ENCODE results near the gene TEAD3.

Gene TEAD3

DNA sequence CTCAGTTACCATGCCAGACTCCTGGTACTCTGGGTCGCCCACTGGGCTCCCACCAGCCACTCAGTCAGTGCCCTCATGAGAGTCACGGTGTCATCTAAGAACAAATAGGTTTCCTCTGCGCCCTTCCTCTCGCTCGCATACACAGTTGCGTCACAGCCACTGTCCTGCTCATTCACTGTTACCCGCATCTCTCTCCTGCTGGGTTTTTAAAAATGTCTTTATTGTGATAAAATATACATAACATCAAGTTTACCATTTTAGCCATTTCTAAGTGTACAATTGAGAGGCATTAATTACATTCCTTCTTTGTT is 4.0 kb downstream of the TEAD3 start:
- no peaks in the 10 kb centered on the region for H3K79me2 ChIP-seq (ENCODE audit: insufficient read depth, low read depth)
- H3K4me2 ChIP-seq: no peak overlapping the region
- no peak overlapping the region for H3K27ac ChIP-seq
- no peaks in the 10 kb centered on the region for H3K36me3 ChIP-seq (ENCODE audit: insufficient read depth)
- H3K4me3 ChIP-seq (IDR thresholded peaks at IDR 0.05; ENCODE audit: insufficient read depth, low read depth, low read length): no peak overlapping the region
- no peak overlapping the region for H3K9ac ChIP-seq
- no peak overlapping the region for H2AFZ ChIP-seq (ENCODE audit: low read depth)
- H3K27me3 ChIP-seq (ENCODE audit: insufficient read depth, low read depth): no peaks in the 10 kb centered on the region
- no peak for TF ChIP-seq CTCF (conservative IDR thresholded peaks at IDR 0.05; ENCODE audit: low read depth, low read length)
- H3K4me1 ChIP-seq (ENCODE audit: low read depth, poor library complexity, severe bottlenecking): peaks cover 13% of the 10 kb centered on the region
- H4K20me1 ChIP-seq (ENCODE audit: insufficient read depth): no peaks in the 10 kb centered on the region

- no peak overlapping the region for H2AFZ ChIP-seq (ENCODE audit: low read depth)
- H3K4me1 ChIP-seq (ENCODE audit: low read depth, poor library complexity, severe bottlenecking): peaks cover 13% of the 10 kb centered on the region
Observed at GRCh38 chr6:35492258-35492973, 4.5 kb downstream of the TEAD3 start.

DNA sequence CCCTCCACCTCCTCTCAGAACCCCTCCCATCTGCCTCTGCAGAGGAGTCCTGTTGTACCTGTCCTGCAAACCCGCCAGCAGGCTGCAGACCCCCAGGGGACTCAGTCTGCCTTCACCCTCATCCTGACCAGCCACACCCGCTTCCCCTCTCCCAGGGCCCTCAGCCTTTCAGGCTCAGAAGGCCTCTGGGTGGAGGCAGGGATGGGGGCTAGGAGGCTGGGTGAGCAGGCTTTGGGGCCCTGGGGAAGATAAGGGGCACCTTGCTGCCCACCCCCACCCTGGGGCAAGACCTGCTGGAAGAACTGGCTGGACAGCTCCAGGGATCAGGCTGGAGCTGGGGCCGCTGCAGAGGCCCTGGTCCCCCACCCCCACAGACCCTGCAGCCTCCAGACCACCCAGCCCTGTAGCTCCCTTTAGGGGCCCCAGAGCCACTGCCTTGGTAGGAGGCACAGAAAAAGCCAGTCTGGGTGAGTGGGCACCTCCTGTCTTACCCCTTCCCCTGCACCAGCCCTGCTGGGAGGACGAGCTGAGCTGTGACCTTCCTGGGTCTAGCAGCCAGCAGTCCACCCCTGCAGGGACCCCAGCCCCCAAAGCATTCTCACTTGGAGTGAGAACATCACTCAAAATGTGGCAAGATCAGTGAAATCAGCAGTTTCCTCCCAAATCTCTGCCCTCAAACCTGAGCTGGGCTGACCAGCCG is 5.2 kb downstream of the TEAD3 start:
- TF ChIP-seq CTCF (conservative IDR thresholded peaks at IDR 0.05; ENCODE audit: low read depth, low read length): no peak
- no peaks in the 10 kb centered on the region for H4K20me1 ChIP-seq (ENCODE audit: insufficient read depth)
- H3K27me3 ChIP-seq (ENCODE audit: insufficient read depth, low read depth): no peaks in the 10 kb centered on the region
- H3K4me2 ChIP-seq: no peak overlapping the region
- no peaks in the 10 kb centered on the region for H3K79me2 ChIP-seq (ENCODE audit: insufficient read depth, low read depth)
- no peak overlapping the region for H3K4me3 ChIP-seq (IDR thresholded peaks at IDR 0.05; ENCODE audit: insufficient read depth, low read depth, low read length)
- no peak overlapping the region for H3K9ac ChIP-seq
- H2AFZ ChIP-seq (ENCODE audit: low read depth): no peak overlapping the region
- peaks cover 13% of the 10 kb centered on the region for H3K4me1 ChIP-seq (ENCODE audit: low read depth, poor library complexity, severe bottlenecking)
- H3K27ac ChIP-seq: no peak overlapping the region
- no peaks in the 10 kb centered on the region for H3K36me3 ChIP-seq (ENCODE audit: insufficient read depth)

More at GRCh38 chr6:35492258-35492973, 4.5 kb downstream of the TEAD3 start:
- Histone ChIP-seq H3K27ac (no peak overlapping the region), H3K4me3 (IDR thresholded peaks at IDR 0.05; ENCODE audit: insufficient read depth, low read depth, low read length) (no peak overlapping the region), H3K79me2 (ENCODE audit: insufficient read depth, low read depth) (no peaks in the 10 kb centered on the region), H3K9ac (no peak overlapping the region), H3K36me3 (ENCODE audit: insufficient read depth) (no peaks in the 10 kb centered on the region), H3K4me2 (no peak overlapping the region), H4K20me1 (ENCODE audit: insufficient read depth) (no peaks in the 10 kb centered on the region), H3K27me3 (ENCODE audit: insufficient read depth, low read depth) (no peaks in the 10 kb centered on the region)
- no peak for TF ChIP-seq CTCF (conservative IDR thresholded peaks at IDR 0.05; ENCODE audit: low read depth, low read length)

GRCh38 chr6:35490821-35491557 is 5.9 kb downstream of the TEAD3 start:
- TF ChIP-seq CTCF (conservative IDR thresholded peaks at IDR 0.05; ENCODE audit: low read depth, low read length): no peak
- H3K4me1 ChIP-seq (ENCODE audit: low read depth, poor library complexity, severe bottlenecking): peaks cover 13% of the 10 kb centered on the region
- H3K27ac ChIP-seq: no peak overlapping the region
- H4K20me1 ChIP-seq (ENCODE audit: insufficient read depth): no peaks in the 10 kb centered on the region
- H2AFZ ChIP-seq (ENCODE audit: low read depth): no peak overlapping the region
- H3K4me3 ChIP-seq (IDR thresholded peaks at IDR 0.05; ENCODE audit: insufficient read depth, low read depth, low read length): no peak overlapping the region
- H3K79me2 ChIP-seq (ENCODE audit: insufficient read depth, low read depth): no peaks in the 10 kb centered on the region
- no peak overlapping the region for H3K4me2 ChIP-seq
- no peaks in the 10 kb centered on the region for H3K27me3 ChIP-seq (ENCODE audit: insufficient read depth, low read depth)
- H3K36me3 ChIP-seq (ENCODE audit: insufficient read depth): no peaks in the 10 kb centered on the region
- H3K9ac ChIP-seq: no peak overlapping the region

All from KMS-11 (cell line).